Measurements from ENCODE around the gene FBXL17.
"Not testable (repeated sequence)": the region's sequence is repeated elsewhere in the genome, so short reads cannot be mapped to it uniquely, and the experiment has no call there.

Gene FBXL17

DNA sequence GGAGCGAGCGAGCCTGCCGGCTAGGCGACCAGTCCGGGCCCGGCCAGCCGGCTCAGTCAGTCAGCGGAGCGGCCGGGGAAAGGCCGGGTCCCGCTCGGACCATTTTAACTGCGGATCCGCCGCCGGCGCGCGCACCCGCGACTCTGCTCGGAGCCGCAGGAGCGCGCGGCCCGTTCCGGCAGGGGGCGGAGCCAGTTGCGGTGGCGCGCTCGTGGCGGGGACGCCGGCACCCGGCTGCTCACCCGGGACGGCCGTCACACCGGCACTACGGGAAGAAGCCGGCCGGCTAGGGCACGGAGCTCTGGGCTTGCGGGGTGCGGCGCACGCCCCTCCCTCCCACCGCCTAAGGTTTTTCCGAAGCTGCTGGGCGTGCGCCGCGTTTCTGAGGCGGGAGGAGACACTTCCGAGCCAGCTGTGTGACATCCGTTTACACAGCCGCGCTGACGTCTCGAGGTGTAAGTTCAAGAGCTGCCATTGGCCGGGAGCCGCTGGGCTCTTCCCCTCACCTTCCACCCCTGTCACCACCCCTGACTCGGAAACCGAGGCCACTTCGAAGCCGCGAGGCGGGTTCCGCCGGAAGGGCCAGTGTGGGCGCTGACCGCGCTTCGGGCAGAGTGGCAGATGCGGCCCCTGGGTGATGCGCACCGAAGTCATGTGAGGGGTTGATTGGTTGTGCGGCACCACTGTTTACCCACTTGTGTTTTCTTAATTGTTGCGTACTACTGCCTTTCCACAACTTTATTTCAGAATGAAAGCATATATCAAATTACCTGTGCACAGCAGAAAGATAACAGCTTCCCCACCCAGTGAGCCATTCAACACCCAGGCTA lies at the start of gene FBXL17:
TSS of gene FBXL17 (minus strand) at position 145 of the 830 bp plus-strand sequence.
- DNase-seq (ENCODE audit: low read depth), result peak; percentile 80

DNA sequence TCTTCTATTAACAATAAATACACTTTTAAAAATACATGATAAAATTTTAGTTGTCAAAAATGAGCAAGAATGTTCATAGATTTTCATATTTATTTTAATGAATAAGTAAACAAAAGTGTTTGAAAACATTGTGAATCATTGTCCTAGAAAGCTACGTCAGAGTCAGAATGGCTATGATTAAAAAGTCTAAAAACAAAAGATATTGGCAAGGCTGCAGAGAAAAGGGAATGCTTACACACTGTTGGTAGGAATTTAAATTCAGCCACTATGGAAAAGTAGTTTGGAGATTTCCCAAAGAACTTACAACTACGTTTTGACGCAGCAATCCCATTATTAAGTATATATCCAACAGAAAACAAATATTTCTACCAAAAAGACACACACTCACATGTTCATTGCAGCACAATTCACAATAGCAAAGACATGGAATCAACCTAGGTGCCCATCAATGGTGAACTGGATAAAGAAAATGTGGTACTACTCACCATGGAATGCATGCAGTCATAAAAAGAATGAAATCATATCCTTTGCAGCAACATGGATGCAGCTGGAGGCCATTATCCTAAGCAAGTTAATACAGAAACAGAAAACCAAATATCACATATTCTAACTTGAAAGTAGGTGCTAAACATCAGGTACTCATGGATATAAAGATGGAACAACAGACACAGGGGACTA lies 49.2 kb upstream of the FBXL17 start:
- DNase-seq (ENCODE audit: low read depth), result no peak

DNA sequence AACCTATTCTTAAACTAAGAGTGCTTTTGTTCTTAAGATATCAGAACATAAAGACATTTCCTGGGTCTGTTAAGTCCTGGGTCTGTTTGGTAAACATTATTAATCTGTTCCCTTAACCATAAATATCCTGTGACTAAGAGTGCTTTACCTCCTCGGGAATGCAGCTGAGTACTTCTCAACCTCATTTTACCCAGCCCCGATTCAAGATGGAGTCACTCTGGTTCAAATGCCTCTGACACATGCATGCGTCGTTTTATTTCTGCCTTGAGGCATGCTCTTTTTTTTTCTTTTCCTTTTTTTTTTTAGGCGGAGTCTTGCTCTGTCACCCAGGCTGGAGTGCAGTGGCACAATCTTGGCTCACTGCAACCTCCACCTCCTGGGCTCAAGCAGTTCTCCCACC lies 39.8 kb upstream of the FBXL17 start:
- DNase-seq (ENCODE audit: low read depth), result no peak

DNA sequence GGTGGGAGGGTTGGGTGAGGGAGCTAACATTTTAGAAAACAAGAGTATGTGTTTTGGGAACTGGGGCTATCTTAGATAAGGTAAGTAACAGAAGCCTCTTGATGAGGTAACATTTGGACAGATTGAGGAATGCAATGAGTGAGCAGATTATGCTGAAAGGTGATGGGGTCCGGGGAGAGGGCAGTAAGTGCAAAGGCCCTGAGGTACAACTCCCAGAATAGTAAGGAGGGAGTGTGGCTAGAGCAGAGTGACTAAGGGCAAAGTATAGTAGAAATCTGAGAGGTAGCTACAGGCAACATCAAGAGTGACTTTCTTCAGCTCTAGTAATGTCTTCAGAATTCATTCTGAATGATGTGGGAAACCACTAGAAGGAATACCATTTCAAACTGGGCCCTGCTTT lies 38.9 kb upstream of the FBXL17 start:
- no peak for DNase-seq (ENCODE audit: low read depth)

DNA sequence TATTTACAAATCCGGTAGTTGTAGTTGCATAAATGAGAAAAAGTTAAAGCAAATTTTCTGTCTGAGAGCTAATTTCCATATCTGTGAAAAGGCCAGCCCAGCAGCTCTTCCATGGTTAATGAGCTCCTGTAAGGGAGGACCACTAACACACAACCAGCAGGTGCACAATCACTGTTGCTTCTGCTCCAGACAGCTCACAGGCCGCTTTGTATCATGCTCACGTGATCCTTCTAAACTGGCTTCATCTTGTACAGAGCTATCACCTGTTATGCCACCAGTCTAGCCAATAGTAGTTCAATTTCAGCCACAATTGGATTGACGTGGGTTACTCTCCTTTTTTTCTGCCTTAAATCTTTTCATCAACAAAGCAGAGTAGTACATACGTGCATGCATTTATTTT lies 38.3 kb upstream of the FBXL17 start:
- no peak for DNase-seq (ENCODE audit: low read depth)

DNA sequence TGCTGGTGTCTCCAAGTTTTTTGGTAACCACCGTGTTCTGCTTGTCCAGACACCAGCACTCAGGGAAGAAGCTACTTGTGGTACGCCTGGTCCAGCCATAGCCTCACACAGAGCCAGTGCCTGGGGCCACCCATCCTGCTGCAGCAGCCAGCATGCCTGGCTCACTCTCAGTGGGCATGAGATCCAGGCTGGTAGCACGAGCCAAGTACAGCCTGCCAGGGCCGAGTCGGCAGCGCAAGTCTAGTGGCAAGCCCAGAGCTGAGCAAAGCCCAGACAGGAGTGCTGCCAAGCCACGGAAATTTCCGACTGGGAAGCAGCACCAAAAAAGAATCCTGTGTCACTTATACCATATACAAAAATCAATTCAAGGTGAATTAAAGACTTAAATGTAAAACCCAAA lies 36.3 kb upstream of the FBXL17 start:
- no peak for DNase-seq (ENCODE audit: low read depth)

DNA sequence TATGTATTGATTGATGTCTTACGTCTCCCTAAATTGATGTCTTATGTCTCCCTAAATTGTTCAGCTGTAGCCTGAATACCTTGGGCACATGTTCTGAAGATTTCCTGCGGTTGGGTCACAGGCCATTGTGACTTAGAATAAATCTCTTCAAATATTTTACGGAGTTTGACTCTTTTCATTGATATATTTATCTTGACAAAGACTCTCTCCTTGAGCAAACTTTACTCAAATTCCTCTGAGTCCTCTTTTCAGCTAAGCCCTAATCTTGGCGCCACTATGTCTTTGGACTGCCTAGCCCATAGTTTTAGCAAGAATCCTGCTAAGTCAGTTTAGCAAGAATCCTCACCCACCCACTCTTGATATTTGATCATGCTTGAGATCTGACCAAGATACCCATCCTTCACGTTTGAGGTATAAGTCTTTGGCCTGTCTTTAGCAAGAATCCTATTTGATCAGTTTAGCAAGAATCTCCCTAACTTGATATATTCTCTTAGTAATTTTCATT lies 35.3 kb upstream of the FBXL17 start:
- DNase-seq (ENCODE audit: low read depth), result no peak

DNA sequence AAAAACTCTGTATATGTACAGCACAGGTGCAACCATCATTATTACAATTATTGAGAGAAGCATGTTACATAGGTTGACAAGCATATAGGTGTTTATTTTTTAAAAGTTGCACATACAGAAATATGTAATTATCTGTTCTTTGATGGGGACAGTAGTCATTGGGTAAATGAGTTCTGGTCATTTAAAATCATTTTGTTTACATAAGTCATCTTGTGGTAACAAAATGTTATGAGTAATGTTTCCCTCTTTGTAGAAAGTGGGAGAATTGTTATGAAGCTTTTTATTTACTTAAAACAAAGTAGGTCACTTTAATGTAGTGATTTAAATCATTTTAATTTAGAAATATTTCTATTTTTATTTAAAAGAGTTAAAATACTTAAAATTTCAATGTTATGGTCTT lies 33.8 kb upstream of the FBXL17 start:
- DNase-seq (ENCODE audit: low read depth), result no peak

DNA sequence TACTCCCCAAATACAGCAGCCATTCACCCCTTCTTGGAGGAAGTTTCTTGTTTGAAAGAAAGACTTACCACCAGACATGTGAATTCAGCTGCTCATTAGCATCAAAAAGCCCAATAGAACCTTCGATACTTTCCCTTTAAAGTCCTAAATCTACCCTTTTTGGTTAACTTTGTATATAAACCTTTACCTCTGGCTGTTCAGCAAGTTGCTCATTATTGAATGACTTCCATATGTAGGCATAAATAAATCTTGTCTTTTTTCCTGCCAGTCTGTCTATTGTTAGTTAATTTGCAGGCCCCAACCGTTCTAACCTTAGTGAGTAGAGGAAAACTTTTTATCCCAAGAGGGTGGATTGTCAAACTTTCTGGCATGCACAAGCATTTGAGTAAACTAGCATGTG lies 27.9 kb upstream of the FBXL17 start:
- no peak for DNase-seq (ENCODE audit: low read depth)

DNA sequence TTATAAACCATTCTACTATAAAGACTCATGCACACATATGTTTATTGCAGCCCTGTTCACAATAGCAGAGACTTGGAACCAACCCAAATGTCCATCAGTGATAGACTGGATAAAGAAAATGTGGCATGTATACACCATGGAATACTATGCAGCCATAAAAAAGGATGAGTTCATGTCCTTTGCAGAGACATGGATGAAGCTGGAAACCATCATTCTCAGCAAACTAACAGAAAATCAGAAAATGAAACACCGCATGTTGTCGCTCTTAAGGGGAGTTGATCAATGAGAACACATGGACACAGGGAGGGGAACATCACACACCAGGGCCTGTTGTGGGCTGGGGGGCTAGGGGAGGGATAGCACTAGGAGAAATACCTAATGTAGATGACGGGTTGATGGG lies 23.3 kb upstream of the FBXL17 start:
- not testable (repeated sequence) for DNase-seq (ENCODE audit: low read depth)

DNA sequence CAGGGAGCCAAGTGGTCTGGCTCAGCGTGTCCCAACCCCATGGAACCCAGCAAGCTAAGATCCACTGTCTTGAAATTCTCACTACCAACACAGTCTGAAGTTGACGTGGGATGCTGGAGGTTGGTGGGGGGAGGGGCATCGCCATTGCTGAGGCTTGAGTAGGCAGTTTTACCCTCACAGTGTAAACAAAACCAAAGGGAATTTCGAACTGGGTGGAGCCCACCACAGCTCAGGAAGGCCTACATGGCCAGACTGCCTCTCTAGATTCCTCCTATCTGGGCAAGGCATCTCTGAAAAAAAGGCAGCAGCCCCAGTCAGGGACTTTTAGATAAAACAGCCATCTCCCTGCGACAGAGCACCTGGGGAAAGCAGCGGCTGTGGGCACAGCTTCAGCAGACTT lies 17.1 kb upstream of the FBXL17 start:
- DNase-seq (ENCODE audit: low read depth), result no peak

DNA sequence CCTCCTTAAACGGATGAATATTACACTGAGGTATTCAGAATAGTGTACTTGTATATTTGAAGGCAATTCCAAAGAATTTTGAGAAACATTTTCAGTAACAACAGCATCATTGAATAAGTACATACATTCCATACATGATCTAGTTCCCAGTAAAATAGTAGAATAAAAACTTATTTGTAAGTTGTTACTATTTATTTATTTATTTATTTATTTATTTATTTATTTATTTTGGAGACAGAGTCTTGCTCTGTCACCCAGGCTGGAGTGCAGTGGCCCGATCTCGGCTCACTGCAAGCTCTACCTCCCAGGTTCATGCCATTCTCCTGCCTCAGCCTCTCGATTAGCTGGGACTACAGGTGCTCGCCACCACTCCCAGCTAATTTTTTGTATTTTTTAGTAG lies 14.9 kb upstream of the FBXL17 start:
- not testable (repeated sequence) for DNase-seq (ENCODE audit: low read depth)

DNA sequence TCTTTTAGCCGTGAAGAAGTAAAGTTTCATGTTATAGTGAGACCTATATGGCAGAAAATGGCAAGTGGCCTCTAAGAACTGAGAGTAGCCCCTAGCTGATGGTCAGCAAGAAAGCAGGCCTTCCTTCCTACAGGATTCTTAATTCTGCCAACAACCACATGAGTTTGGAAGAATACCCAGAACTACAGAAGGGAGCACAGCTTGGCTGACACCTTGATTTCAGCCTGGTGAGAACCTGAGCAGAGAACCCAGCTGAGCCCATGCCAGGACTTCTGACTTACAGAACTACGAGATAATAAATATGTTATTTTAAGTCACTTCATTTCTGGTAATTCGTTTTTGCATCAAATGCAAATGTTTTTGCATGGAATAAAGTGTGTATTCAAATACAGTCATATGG lies 5.9 kb upstream of the FBXL17 start:
- no peak for DNase-seq (ENCODE audit: low read depth)

DNA sequence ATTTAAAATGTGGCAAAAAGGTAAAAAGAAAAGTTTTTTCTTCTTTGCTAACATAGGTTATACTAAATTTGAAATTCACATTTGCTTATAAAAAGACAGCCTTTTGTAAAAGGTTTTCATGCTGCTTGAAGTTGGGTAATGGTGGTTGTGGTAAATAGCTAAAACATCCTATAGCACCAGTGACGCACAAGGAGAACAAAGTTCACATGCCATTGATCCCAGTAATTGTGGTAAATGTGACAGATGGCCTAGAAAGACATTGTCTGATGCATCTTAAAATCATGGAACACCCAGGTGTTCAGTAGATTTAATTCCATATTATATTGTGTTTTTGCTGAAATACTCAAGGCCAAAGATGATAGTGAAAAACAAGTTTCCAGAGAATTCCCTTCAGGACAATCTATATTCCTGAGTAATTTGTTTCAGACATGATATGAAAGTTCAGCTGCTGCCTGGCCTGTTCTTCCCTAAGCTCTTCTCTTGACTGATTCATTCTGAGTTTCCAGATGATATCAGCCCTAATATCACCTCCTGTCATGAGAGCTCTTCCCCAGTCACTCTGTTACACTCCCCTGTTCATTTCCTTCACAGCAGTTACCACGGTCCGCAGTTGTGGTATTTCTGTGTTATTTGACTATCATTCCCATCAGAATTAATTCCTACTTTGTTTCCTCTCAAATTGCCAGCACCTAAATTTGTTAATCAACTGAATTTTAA lies 4.6 kb upstream of the FBXL17 start:
- DNase-seq (ENCODE audit: low read depth), result no peak

DNA sequence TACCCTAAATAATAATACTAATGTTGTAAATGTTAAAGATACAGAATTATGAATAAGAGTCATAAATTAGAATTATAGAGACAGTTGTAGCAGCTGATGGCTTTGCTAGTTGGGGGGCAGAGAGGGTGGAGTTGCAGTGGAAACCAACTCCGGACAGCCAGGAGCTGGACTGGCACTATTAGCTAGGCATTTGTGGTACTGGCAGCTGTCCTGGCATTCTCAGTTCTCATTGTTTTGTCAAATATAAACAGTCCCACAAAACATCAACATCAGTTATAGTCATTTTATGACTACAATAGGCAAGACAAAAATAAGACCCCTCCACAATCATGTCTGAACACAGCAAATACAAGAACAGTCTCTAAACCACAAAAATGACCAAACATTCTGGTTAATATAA lies 2.8 kb upstream of the FBXL17 start:
- no peak for DNase-seq (ENCODE audit: low read depth)

DNA sequence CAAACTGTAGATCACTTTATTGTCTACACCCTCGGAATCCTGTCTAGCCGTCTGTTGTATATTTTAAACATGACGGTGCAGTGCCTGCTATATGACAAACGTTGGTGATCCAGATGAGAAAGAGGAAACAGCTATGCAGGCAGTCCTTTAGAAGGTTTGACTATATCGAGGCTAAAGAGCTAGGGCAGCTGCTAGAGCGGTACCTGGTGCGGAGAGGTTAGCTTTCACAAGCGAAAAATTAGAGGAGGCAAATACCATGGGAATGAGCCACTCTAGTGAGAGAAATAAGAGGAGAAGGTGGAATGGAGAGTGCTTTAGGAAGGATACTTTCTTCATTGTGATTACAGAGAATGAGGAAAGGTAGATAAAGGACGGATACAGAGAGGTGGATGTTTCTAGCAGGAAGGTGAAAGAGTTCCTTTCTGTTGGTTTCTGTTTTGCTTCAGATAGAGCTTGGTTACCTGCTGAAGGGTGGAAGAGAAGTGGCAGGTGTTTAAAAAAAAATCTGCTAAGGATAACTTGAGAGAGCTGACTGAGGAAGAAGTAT lies 959 bp upstream of the FBXL17 start:
- no peak for DNase-seq (ENCODE audit: low read depth)

DNA sequence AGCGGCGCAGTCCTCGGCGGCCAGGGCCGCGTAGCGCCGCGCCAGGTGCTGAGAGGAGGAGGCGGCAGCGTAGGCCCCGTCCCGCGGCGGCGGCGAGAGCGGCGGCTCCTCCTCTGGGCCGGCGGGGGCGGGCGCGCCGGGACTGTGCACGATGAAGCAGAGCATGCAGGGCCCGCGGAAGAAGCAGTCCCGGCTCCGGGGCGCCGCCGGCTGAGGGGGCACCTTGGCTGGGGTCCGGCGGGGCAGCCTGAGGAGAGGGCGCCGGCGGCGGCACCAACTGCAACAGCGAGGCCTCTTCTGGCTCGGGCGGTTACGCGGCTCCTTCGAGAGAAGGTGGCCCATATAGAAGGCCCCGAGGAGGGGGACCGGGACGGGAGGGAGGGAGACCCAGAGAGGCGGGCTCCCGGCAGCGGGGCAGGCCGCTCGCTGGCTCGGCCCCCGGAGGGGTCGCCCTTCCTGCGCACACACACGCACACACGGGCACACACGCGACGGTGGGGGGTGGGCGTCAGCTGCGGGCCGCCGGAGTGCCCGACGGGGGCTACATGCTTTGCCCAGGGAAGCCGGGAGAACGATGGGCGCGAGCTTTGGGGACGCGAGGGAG lies 446 bp downstream of the FBXL17 start:
- peak; percentile 61 for DNase-seq (ENCODE audit: low read depth)

DNA sequence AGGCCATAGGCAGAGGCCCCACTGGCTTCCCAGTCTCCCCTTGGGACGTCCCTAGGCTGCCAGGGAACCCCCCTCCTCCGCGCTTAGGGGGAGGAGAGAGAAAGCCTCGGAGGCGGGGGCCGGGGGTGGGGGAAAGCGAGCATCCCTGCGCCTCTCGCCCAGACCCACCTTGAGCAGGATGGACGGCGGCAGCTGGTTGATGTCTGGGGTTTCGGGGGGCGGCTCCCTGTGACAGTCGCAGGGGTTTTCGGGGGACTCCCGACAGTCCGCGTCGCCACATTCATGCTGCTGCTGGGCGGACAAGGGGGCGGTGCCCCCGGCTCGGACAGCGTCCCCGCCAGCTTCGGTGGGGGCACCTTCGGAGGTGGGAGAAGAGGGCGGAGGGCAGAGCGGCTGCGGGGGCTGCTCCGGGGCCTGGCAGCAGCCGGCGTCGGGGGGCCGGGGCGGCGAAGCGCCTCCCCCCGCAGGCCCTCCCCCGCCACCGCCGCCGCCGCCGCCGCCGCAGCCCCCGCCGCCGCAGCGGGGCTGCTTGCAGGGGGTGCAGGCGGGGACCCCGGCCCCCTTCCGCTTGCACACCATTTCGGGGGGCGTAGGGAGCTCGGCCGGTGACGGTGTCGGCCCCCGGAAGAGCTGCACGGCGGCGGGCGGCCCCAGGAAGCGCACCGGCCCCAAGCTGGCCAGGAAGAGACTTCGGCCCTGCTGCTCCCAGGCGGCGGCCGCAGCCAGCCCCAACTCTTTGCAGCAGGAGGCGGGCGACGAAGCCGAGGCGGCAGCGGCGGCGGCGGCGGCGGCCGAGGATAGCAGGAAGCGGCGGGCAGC lies 1.2 kb downstream of the FBXL17 start:
- peak; percentile 43 for DNase-seq (ENCODE audit: low read depth)

DNA sequence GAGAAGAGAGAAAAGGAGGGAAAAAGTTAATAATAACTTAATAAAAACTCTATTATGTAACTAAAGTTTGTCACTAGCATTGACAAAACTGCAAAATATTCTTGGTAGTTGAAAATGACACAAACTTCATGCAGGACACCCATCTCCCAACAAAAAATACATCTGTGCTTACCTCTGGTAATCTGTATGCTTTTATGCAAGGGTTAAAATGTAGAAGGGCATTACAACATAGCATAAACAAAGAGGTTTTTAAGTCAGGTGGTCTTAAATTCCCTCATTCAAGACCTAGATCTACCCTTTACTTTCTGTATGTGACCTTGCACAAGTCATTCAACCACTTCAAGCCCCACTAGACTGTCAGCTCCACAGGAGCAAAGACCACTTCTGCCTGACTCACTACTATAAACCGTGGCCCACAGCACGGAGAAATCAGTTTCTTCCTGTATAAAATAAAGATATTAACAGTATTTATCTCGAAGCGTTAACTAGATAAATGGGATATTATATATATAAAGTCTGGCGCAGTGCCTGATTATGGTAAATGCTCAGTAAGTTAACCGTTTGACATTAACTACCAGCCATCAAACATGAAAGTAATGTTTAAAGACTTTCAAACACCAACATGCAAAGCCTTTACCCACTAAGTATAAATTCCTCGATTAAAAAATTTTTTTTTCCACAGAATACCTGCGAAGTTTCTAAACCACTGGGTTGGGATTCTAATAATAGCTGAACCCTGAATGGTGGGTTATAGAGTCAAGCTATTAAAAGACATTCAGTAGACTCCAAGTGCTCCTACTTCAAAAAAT lies 2.0 kb downstream of the FBXL17 start:
- DNase-seq (ENCODE audit: low read depth), result no peak

DNA sequence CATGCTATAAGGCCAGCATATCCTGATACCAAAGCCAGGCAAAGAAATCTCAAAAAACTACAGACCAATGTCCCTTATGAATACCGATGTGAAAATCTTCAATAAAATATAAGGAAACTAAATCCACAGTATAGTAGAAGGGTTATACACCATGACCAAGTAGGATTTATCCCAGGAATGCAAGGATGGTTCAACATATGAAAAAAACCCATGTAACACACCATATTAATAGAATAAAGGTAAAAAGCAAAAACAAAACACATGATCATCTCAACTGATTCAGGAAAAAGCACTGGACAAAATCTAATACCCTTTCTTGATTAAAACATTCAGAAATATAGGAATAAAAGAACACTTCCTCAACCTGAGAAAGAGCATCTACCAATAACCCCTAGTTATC lies 6.1 kb downstream of the FBXL17 start:
- no peak for DNase-seq (ENCODE audit: low read depth)
